Middle frontal gyrus (tissue), 1 donor: Measurements from ENCODE around the gene PPP1R14C.

Source experiments
- DNase-seq: peaks from one replicate; pipeline ENCODE4 v3.0.0-alpha.2; 2015; ENCODE audit warnings: low spot score; ENCODE audit errors: extremely low spot score

The PPP1R14C gene

GRCh38 chr6:150138638-150139037 lies 4.2 kb upstream of the PPP1R14C start:
- no peak for DNase-seq

DNA sequence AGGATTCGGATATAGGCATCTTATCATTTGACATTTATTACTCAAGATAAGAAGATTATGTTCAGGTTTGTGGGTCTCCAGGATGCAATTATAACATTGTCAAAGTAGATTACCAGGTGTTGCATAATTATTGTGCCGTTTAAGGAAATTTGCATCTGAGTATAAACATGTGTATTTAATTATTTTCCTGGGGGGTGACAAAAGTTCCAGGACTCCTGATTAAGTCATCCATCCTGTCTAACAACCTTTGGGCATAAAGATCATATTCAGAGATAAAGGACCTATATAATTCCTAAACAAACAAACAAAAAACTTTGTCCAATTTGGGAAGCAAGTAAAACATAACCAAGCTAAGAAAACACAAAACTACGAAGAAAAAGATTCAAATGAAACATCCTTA lies 3.3 kb upstream of the PPP1R14C start:
- DNase-seq: no peak

- no peak for DNase-seq
Measured at GRCh38 chr6:150140236-150140969, 2.4 kb upstream of the PPP1R14C start.

DNA sequence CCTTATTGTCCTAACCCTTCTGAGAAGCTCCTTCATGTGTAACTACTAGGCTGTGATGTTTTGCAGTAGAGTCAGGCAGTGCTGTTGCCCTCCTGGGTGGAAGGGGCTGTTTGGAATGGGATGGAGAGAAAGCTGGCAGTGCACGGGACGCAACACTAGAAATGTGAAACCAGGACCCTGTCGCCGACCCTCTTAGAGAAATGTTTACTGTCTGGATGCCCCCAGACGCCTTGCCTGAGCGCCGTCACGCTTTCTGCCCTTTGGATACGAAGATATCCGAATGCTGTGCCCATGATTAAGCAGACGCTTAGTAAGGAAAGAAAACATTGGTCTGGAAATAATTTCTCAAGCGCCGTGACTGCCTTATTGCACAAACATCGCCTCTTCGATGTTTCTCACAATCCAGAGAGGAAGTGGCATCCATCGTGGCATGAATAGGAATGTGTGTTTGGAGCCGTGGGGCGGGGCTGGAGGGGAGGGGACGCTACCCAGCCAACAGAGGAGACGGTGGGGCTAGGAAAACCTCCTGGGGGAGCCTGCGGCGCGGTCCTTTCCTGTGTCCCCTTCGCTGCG lies 661 bp upstream of the PPP1R14C start:
- no peak for DNase-seq

DNA sequence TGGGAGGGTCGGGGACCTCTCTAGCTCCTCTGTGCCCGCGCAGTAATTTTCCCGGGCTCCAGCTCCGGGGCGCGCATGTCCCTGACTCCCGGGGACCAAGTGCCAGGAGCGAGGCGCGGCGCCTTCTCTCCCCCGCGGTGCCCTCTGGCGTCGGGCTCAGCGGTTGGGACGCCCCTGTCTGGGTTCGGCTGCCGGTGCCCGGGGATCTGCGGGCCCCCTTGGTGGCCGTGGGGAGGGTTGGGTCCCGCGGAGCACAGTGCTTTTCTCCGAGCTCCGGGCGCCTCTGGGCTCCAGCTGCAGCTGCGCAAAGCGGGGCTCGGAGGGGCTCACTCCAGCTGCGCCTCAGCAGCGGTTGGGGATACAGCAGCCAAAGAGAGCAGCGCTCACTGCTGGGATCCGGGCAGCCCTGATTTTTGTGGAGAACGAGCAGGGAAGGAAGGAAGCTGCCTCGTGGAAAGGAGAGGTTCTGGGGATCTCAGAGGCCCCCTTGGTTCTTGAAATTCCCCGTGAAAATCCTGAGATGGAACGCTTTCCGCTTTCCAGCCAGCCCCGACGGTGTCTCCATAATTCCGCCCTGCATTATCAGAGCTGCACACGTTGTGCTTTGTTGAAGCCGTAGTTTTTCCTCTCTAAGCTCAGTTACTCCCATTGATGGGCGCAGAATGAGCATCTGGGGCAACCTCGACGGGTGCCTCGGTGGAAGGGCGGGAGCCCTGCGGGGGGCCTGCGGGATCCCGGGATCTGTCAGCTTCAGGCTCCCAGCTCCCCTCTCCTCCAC lies 861 bp downstream of the PPP1R14C start:
- DNase-seq: no peak

DNA sequence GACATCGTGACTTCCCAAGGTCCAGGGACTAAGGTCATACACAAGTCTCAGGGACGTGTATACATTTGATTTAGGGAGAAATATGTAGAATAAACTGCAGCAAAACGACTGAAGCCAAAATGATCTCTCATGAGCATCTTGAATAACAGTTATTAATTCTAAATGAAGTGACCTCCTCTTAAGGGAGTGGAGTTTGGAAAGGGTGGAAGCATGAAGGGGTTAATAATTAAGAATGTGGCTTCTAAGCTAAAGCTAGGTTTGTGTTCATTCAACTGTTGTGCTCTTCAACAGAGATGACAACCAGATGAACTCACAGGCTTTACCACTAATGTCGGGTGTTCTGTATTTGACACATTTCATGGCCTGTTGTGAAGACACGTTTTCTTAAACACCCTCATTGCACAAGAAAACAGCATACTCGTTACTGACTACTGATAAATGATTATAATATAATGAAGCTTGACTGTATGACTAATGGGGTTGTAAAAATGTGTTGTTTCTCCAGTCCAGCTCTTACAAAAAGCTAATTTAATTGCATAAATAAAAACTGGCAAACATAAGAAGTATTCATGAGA lies 1.5 kb downstream of the PPP1R14C start:
- no peak for DNase-seq

DNA sequence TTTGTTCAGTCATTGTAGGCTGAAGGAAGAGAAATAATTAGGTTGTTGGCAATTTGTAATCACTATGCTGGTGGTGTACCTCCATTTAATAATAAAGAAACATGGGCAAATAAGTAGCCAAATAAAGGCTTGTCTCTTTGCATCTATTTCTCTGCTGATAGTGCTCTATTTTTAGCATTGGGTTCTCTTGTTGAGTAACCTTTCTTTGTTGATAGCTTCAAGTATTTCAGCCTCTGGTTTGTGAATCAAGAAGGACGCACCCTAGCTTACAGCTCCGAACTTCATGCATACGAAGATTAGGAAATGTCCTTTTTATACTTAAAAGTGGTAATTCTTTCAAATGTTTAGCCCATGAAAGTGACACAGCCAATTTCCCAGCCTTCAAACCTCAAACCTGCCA lies 2.6 kb downstream of the PPP1R14C start:
- no peak for DNase-seq

GRCh38 chr6:150145830-150146229 lies 3.0 kb downstream of the PPP1R14C start:
- DNase-seq: no peak

GRCh38 chr6:150146436-150146835 lies 3.6 kb downstream of the PPP1R14C start:
- no peak for DNase-seq

DNA sequence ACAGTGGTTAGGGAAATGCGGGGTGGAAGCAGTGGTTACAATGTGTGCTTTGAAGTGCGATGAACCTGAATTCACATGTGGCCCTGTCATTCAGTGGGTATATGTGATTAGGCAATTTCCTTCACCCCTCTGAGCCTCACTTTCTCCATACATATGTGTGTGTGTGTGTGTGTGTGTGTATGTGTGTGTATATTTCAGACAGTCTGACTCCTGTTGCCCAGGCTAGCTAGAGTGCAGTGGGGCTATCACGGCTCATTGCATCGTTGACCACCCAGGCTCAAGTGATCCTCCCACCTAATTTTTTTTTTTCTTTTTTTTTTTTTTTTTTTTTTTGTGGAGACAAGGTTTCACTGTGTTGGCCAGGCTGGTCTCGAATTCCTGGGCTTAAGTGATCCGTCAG lies 6.3 kb downstream of the PPP1R14C start:
- no peak for DNase-seq

- DNase-seq: no peak
Measured at GRCh38 chr6:150150458-150150820, 7.6 kb downstream of the PPP1R14C start.

GRCh38 chr6:150150821-150151646 lies 8.2 kb downstream of the PPP1R14C start:
- no peak for DNase-seq

- no peak for DNase-seq
Measured at GRCh38 chr6:150152891-150153876, 10.3 kb downstream of the PPP1R14C start.

DNA sequence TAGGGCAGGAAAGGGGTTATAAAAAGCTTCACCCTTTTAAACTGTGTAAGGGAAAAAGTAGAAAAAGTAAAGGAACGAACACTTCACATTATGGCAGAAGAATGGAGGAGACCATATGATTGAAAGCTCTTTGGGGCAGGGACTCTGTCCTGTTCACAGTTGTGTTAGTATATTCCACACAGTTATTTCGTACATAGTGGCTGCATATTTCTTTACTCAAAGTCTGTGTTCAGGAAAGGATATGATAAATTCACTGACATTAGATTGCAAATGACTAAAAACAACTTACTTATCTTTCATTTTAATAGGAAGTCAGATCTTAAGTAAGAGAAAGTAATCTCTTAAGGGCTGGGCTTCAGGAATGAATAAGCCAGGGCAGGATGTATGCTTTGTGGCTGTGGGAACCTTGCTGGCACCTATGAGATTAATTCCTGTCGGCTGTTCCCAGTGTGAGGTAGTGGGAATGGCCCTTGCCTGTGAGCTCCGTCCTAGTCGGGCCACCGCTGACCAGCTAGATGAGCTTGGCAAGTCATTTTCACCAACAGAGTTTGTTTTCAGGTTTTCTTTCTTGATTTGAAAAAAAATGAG lies 11.2 kb downstream of the PPP1R14C start:
- DNase-seq: no peak

DNA sequence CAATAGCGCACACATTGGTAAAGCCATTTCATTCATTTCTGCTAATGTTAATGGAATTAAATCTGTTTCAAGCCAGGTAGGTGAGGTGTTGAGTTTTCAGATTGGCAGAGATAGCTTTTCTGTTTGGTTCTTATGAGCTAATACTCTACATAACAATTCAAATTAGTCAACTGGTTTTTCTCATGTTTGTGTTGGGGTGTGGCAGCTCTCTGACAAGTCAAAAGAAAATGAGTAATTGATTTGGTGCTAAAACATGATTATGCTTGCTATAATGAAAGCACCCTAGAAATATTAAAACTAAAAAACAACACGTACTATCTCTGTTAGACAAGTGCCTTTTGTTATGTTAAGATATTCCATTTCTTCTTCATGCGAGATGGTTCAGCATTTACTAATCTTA lies 13.6 kb downstream of the PPP1R14C start:
- no peak for DNase-seq

DNA sequence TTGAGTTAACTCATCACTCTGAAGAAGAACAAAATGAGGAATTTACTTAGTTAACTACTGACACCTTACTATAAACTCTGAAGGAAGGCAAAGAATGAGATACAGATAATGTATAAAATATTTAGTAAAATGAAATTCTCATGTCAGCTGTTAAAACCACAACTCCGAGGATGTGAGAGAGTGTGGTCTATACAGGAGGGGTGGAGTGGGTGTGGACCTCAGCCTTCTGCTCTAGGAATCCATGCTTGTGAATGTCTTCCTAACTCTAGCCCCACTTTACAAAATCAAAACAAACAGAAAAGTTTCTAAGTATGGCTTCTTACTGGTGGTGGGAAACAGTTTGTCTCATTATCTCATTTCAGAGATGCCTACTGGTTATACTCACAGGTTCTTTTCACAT lies 14.2 kb downstream of the PPP1R14C start:
- DNase-seq: no peak

GRCh38 chr6:150159757-150160156 lies 16.9 kb downstream of the PPP1R14C start:
- no peak for DNase-seq

GRCh38 chr6:150163970-150164369 lies 21.1 kb downstream of the PPP1R14C start:
- no peak for DNase-seq

- no peak for DNase-seq
Measured at GRCh38 chr6:150165020-150165702, 22.3 kb downstream of the PPP1R14C start.
